ENCODE measurements around the gene AP1G2. TPM values are rescaled to one million over a fixed set of nuclear protein-coding genes. Genes with fewer than 3 reads are reported as not detected.

Gene AP1G2
- polyA plus RNA-seq, 1 donor from 2014 or later = 127 TPM

DNA sequence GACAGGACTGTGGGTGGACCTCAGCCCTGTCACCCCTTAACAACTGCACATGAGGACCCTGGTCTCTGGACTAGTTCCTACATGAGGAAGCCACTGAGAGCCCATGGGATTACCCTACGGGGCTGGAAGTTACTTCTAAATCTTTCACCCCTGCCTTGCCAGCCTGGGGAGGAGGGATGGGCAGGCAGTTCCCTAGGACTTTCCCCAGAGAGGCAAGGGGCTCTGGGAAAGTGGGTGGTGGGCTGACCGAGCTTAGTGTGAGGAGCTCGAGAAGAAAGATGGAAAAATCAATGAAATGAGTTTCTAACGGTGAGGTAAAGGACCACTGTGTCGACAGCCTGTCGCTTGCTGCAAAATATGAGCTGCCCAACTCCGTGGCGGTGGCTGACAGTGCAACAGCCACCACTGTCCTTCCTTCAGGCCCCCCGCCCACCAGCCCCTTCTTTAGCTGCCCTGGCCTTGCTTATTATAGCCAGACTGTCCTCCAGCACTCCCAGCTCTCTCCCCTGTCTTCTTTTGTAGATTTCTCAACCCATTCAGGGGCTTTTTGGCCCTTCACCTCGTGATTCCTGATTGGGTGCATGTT is 21.0 kb downstream of the AP1G2 start:
- no peaks in the 10 kb centered on the region for H3K27me3 ChIP-seq (ENCODE audit: insufficient read depth, low read depth, low read length)
- H3K4me3 ChIP-seq (ENCODE audit: low read length) = no peak overlapping the region
- peaks cover 63% of the 10 kb centered on the region for H3K79me2 ChIP-seq (replicated peaks; ENCODE audit: insufficient read depth, low read length)
- peaks cover 4% of the 10 kb centered on the region for H3F3A ChIP-seq (ENCODE audit: insufficient read depth, low read length, poor library complexity, severe bottlenecking)
- TF ChIP-seq EP300 (conservative IDR thresholded peaks at IDR 0.05; ENCODE audit: poor library complexity, severe bottlenecking) (no peak), REST (IDR thresholded peaks at IDR 0.05; ENCODE audit: borderline replicate concordance) (no peak), RAD21 (conservative IDR thresholded peaks at IDR 0.05) (no peak), MXI1 (conservative IDR thresholded peaks at IDR 0.05; ENCODE audit: poor library complexity, severe bottlenecking) (no peak), TAF1 (IDR thresholded peaks at IDR 0.05; ENCODE audit: low read depth) (no peak)
- no peaks in the 10 kb centered on the region for H3K9me3 ChIP-seq (ENCODE audit: low read length)
- H3K36me3 ChIP-seq (ENCODE audit: insufficient read depth, low read length) = peaks cover 5% of the 10 kb centered on the region
- no peak overlapping the region for H2AFZ ChIP-seq (ENCODE audit: low read depth, low read length)
- H3K4me2 ChIP-seq (ENCODE audit: low read length) = no peak overlapping the region
- no peak overlapping the region for H3K27ac ChIP-seq (ENCODE audit: low read length)
- no peak overlapping the region for H3K9ac ChIP-seq (ENCODE audit: low read length)
- no peaks in the 10 kb centered on the region for H4K20me1 ChIP-seq (ENCODE audit: insufficient read depth)
- no peaks in the 10 kb centered on the region for H3K9me2 ChIP-seq (ENCODE audit: insufficient read depth, low read length)

DNA sequence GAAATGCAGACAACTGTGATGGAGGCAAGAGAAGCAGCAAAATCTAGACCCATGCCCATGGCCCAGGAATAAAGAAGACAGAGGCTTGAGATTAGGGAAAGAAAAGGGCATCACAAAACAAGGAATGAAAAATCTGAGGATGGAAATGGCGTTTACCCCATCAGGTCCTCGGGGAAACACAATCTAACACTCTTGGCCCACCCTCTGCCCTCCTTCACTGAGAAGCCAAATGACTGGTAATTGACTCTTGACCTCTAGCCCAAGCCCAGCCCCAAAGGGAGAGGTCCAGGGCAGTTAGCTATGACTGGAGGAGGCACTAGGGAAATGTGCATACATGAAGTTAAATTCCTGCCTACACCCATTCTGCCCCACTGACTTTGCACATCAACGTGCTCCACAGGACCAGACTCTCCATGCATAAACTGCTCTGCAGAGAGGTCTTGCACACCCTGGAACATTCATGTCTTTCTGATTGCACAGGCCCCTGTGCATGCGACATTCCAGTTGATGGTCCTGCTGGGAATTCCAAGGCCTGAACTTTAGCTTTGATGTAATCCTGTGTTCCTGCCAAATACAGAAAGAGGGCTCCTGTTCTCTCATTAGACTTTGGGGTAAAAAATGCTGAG is 21.7 kb downstream of the AP1G2 start:
- H3K4me2 ChIP-seq (ENCODE audit: low read length) = no peak overlapping the region
- no peak for TF ChIP-seq REST (IDR thresholded peaks at IDR 0.05; ENCODE audit: borderline replicate concordance)
- no peak for TF ChIP-seq EP300 (conservative IDR thresholded peaks at IDR 0.05; ENCODE audit: poor library complexity, severe bottlenecking)
- TF ChIP-seq SMC3 (conservative IDR thresholded peaks at IDR 0.05; ENCODE audit: poor library complexity) = no peak
- TF ChIP-seq, protein P1, sequence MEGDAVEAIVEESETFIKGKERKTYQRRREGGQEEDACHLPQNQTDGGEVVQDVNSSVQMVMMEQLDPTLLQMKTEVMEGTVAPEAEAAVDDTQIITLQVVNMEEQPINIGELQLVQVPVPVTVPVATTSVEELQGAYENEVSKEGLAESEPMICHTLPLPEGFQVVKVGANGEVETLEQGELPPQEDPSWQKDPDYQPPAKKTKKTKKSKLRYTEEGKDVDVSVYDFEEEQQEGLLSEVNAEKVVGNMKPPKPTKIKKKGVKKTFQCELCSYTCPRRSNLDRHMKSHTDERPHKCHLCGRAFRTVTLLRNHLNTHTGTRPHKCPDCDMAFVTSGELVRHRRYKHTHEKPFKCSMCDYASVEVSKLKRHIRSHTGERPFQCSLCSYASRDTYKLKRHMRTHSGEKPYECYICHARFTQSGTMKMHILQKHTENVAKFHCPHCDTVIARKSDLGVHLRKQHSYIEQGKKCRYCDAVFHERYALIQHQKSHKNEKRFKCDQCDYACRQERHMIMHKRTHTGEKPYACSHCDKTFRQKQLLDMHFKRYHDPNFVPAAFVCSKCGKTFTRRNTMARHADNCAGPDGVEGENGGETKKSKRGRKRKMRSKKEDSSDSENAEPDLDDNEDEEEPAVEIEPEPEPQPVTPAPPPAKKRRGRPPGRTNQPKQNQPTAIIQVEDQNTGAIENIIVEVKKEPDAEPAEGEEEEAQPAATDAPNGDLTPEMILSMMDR (IDR thresholded peaks at IDR 0.05; ENCODE audit: poor library complexity, severe bottlenecking) = no peak
- TF ChIP-seq TAF1 (IDR thresholded peaks at IDR 0.05; ENCODE audit: low read depth) = no peak
- no peak for TF ChIP-seq POLR2AphosphoS5 (IDR thresholded peaks at IDR 0.05)
- TF ChIP-seq MXI1 (conservative IDR thresholded peaks at IDR 0.05; ENCODE audit: poor library complexity, severe bottlenecking) = no peak
- no peak for TF ChIP-seq EZH2 (IDR thresholded peaks at IDR 0.05; ENCODE audit: borderline replicate concordance, insufficient read depth, low read length, poor library complexity, severe bottlenecking)
- TF ChIP-seq RAD21 (conservative IDR thresholded peaks at IDR 0.05) = no peak
- no peaks in the 10 kb centered on the region for H3K27me3 ChIP-seq (ENCODE audit: insufficient read depth, low read depth, low read length)
- peaks cover 63% of the 10 kb centered on the region for H3K79me2 ChIP-seq (replicated peaks; ENCODE audit: insufficient read depth, low read length)
- H3K9me3 ChIP-seq (ENCODE audit: low read length) = no peaks in the 10 kb centered on the region
- peaks cover 4% of the 10 kb centered on the region for H3F3A ChIP-seq (ENCODE audit: insufficient read depth, low read length, poor library complexity, severe bottlenecking)
- no peak overlapping the region for H2AFZ ChIP-seq (ENCODE audit: low read depth, low read length)
- H3K4me3 ChIP-seq (ENCODE audit: low read length) = no peak overlapping the region
- H4K20me1 ChIP-seq (ENCODE audit: insufficient read depth) = no peaks in the 10 kb centered on the region
- no peaks in the 10 kb centered on the region for H3K9me2 ChIP-seq (ENCODE audit: insufficient read depth, low read length)
- H3K27ac ChIP-seq (ENCODE audit: low read length) = no peak overlapping the region
- no peak overlapping the region for H3K9ac ChIP-seq (ENCODE audit: low read length)
- H3K36me3 ChIP-seq (ENCODE audit: insufficient read depth, low read length) = peaks cover 5% of the 10 kb centered on the region
